Esophagus muscularis mucosa (tissue), 3 donors: Measurements from ENCODE around the gene ZNF780B.

Experiments
- CTCF ChIP-seq, 3 experiments: fragments of 200-600 bp in 2 of 3; fragments of 450-650 bp in 1 of 3; sonication (generic) in 2 of 3; IDR thresholded peaks; one replicate each; pipeline ENCODE4 v1.5.1; 2017 to 2019; ENCODE audit warnings: antibody characterized with exemption in 3 of 3, mild to moderate bottlenecking in 2 of 3, moderate library complexity in 1 of 3
- POLR2A ChIP-seq: fragments of 450-650 bp; IDR thresholded peaks from one replicate; pipeline ENCODE4 v1.6.1; 2017; ENCODE audit warnings: antibody characterized with exemption, moderate library complexity, mild to moderate bottlenecking, low read depth
- POLR2AphosphoS5 ChIP-seq, 2 donors: sonication (generic); formaldehyde crosslinking; IDR thresholded peaks; one replicate each; pipeline ENCODE4 v1.6.1; 2017; ENCODE audit warnings: antibody characterized with exemption in 2 of 2

GRCh38 chr19:40023969-40024368, 32.1 kb downstream of the ZNF780B start:
- TF ChIP-seq POLR2A (no peak), CTCF (IDR thresholded peaks at IDR 0.05) (no peak), POLR2AphosphoS5 (IDR thresholded peaks at IDR 0.05) (no peak)
